ENCODE results near the gene MAG.

Gene MAG

GRCh38 chr19:35347171-35347929 lies 55.4 kb downstream of the MAG start, which contains the start of gene FFAR1:
TSS of gene FFAR1 (plus strand) at chr19:35347902. CDS start at chr19:35351552, 3,650 bp downstream.
- peak; percentile 80 for DNase-seq (ENCODE audit: low spot score)
- in situ Hi-C loops (cut with MboI; ENCODE audit: low sequenced_read_pairs, unreplicated experiment): no loop called here
- TF ChIP-seq, protein P1, sequence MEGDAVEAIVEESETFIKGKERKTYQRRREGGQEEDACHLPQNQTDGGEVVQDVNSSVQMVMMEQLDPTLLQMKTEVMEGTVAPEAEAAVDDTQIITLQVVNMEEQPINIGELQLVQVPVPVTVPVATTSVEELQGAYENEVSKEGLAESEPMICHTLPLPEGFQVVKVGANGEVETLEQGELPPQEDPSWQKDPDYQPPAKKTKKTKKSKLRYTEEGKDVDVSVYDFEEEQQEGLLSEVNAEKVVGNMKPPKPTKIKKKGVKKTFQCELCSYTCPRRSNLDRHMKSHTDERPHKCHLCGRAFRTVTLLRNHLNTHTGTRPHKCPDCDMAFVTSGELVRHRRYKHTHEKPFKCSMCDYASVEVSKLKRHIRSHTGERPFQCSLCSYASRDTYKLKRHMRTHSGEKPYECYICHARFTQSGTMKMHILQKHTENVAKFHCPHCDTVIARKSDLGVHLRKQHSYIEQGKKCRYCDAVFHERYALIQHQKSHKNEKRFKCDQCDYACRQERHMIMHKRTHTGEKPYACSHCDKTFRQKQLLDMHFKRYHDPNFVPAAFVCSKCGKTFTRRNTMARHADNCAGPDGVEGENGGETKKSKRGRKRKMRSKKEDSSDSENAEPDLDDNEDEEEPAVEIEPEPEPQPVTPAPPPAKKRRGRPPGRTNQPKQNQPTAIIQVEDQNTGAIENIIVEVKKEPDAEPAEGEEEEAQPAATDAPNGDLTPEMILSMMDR (IDR thresholded peaks at IDR 0.05; ENCODE audit: borderline replicate concordance, control extremely low read depth, extremely low read depth, insufficient read depth, missing control alignments): no peak

DNA sequence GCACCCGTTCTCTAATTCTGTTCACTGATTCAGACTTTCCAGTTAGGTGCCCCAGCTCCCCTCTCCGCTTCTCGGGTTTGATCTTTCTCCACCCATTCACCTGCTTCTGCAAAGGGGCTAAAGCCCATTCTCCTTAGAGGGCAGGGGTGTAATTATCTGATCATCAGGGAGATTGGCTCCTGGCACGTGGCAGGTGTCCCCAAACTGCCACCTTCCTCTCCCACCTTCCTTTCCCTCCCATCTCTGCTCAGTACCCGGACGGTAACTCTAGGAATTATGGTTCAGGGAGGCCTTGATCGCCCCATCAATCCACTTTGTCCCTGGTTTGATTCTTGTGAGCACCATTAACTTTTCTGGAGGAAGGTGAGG lies 56.0 kb downstream of the MAG start:
- in situ Hi-C loops (cut with MboI; ENCODE audit: low sequenced_read_pairs, unreplicated experiment): no loop called here
- no peak for DNase-seq (ENCODE audit: low spot score)
- TF ChIP-seq, protein P1 (IDR thresholded peaks at IDR 0.05; ENCODE audit: borderline replicate concordance, control extremely low read depth, extremely low read depth, insufficient read depth, missing control alignments): no peak

GRCh38 chr19:35348911-35349611 lies 57.1 kb downstream of the MAG start:
- TF ChIP-seq, protein P1 (IDR thresholded peaks at IDR 0.05; ENCODE audit: borderline replicate concordance, control extremely low read depth, extremely low read depth, insufficient read depth, missing control alignments): no peak
- DNase-seq (ENCODE audit: low spot score): peak; percentile 39
- in situ Hi-C loops (cut with MboI; ENCODE audit: low sequenced_read_pairs, unreplicated experiment): no loop called here

GRCh38 chr19:35349614-35350521 lies 57.9 kb downstream of the MAG start:
- in situ Hi-C loops (cut with MboI; ENCODE audit: low sequenced_read_pairs, unreplicated experiment): loop anchor here (10.0 kb wide), 2 partner anchors 115 to 145 kb away; partner anchors contain the start of gene KRTDAP
- TF ChIP-seq, protein P1 (IDR thresholded peaks at IDR 0.05; ENCODE audit: borderline replicate concordance, control extremely low read depth, extremely low read depth, insufficient read depth, missing control alignments): no peak
- peak; percentile 36 for DNase-seq (ENCODE audit: low spot score)

DNA sequence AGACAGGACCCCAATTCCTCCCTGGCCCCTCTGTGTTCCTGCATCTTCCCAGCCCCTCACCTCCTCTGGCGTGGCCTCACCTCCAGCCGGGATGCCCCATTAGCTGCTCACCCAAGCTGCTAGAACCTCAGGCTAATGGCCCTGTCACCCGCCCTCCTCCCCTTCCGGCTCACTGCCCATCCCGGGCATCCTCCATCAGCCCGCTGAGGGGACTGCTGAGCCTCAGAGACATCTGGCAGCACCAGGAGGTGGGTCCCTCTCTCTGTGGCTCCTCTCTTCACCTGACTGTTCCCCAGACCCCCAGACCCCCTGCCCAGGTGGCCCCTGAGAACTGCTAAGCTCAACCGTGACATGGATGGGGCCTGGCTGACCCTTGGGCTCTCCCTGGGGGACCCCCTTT lies 58.6 kb downstream of the MAG start:
- DNase-seq (ENCODE audit: low spot score): peak; percentile 37
- in situ Hi-C loops (cut with MboI; ENCODE audit: low sequenced_read_pairs, unreplicated experiment): loop anchor here (10.0 kb wide), 2 partner anchors 114 to 144 kb away; partner anchors contain the start of gene KRTDAP
- TF ChIP-seq, protein P1 (IDR thresholded peaks at IDR 0.05; ENCODE audit: borderline replicate concordance, control extremely low read depth, extremely low read depth, insufficient read depth, missing control alignments): no peak
